Loucy (cell line): Measurements from ENCODE around the gene TEX19.
"Not testable (repeated sequence)": the region's sequence is repeated elsewhere in the genome, so short reads cannot be mapped to it uniquely, and the experiment has no call there.

Experiments used
- H2AFZ ChIP-seq: fragments of 200-600 bp; sonication (generic); 2 replicates; pipeline ENCODE4 v1.6.0; 2016; ENCODE audit warnings: antibody characterized with exemption, mild to moderate bottlenecking, low read length, moderate library complexity
- H3F3A ChIP-seq: fragments of 200-600 bp; 2 replicates; pipeline ENCODE4 v1.6.0; 2016; ENCODE audit warnings: antibody characterized with exemption, low read depth, mild to moderate bottlenecking
- H3K27me3 ChIP-seq: fragments of 200-600 bp; sonication (generic); 2 replicates; pipeline ENCODE4 v1.6.1; 2014; ENCODE audit warnings: low read length, mild to moderate bottlenecking; ENCODE audit not compliant: insufficient read depth, poor library complexity, severe bottlenecking
- H3K36me3 ChIP-seq: fragments of 200-600 bp; sonication (generic); 2 replicates; pipeline ENCODE4 v1.6.1; 2016; ENCODE audit warnings: low read length; ENCODE audit not compliant: insufficient read depth
- H3K4me1 ChIP-seq: fragments of 200-600 bp; sonication (generic); 2 replicates; pipeline ENCODE4 v1.5.1; 2014; ENCODE audit warnings: low read length, mild to moderate bottlenecking; ENCODE audit not compliant: insufficient read depth, poor library complexity, severe bottlenecking
- H3K4me2 ChIP-seq: fragments of 200-600 bp; sonication (generic); 2 replicates; pipeline ENCODE4 v1.6.0; 2014; ENCODE audit warnings: antibody characterized with exemption, low read length, low read depth, mild to moderate bottlenecking; ENCODE audit not compliant: poor library complexity, severe bottlenecking
- H3K4me3 ChIP-seq: fragments of 200-600 bp; sonication (generic); 2 replicates; pipeline ENCODE4 v1.5.1; 2014; ENCODE audit warnings: low read length, mild to moderate bottlenecking, mixed read lengths; ENCODE audit not compliant: poor library complexity, severe bottlenecking
- H3K79me2 ChIP-seq: fragments of 200-600 bp; sonication (generic); 2 replicates; pipeline ENCODE4 v1.6.1; 2014; ENCODE audit warnings: low read length; ENCODE audit not compliant: insufficient read depth
- H3K9ac ChIP-seq: fragments of 200-600 bp; sonication (generic); 2 replicates; pipeline ENCODE4 v1.6.0; 2014; ENCODE audit warnings: mild to moderate bottlenecking, low read depth, low read length, moderate library complexity; ENCODE audit not compliant: poor library complexity, severe bottlenecking
- H3K9me2 ChIP-seq: fragments of 200-600 bp; sonication (generic); replicated peaks from 2 replicates; pipeline ENCODE4 v1.6.1; 2016; ENCODE audit warnings: low read depth, low read length, mixed read lengths
- H3K9me3 ChIP-seq: fragments of 200-600 bp; sonication (generic); 2 replicates; pipeline ENCODE4 v1.6.1; 2014; ENCODE audit warnings: mild to moderate bottlenecking, antibody characterized with exemption, low read length, low read depth; ENCODE audit not compliant: insufficient read depth
- H4K20me1 ChIP-seq: fragments of 200-600 bp; sonication (generic); 2 replicates; pipeline ENCODE4 v1.6.0; 2014; ENCODE audit warnings: antibody characterized with exemption, low read length, mild to moderate bottlenecking; ENCODE audit not compliant: insufficient read depth, poor library complexity, severe bottlenecking
- EZH2phosphoT487 ChIP-seq: fragments of 200-600 bp; IDR thresholded peaks from 2 replicates; pipeline ENCODE4 v1.6.1; 2018; ENCODE audit warnings: antibody characterized with exemption, mild to moderate bottlenecking, moderate library complexity, borderline replicate concordance
- TF ChIP-seq, protein P1 (sequence below): fragments of 200-600 bp; sonication (generic); conservative IDR thresholded peaks from 2 replicates; pipeline ENCODE4 v1.5.1; 2014; ENCODE audit warnings: mild to moderate bottlenecking, antibody characterized with exemption, low read length

Gene TEX19

DNA sequence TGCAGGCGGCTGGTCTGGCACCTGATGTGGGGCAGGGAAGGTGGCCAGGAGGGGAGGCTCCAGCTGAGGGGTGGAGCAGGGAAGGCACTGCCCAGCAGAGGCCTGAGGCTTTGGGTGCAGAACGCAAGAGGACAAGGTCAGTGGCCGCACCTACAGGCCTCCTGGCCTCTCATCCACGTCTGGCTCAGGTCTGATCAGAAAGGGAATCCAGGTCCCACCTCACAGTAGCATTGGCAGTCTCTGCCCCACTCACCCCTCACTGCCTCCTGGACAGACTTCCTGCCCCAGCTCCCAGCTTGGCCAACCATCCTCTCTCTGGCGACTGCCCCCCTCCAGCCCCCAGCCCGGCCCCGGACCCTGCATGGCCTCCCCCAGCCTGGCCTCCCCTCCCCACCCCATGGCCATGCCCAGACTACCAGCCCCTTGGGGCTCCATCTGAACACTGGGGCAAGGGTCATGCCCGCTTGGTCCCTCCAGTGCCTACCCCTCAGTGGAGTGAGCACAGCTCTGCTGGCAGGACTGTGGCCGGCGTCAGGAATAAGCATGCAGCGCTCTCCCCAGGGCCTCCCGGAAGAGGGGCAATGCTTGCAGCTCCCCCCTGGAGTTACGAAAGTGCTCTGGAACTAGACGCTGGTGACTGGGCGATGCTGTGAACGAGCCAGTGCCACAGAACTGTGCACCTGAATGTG lies 17.1 kb downstream of the TEX19 start:
- H3K9me3 ChIP-seq = no peaks in the 10 kb centered on the region
- no peak overlapping the region for H3K9ac ChIP-seq
- no peak overlapping the region for H3K4me2 ChIP-seq
- no peak for TF ChIP-seq EZH2phosphoT487
- TF ChIP-seq, protein P1, sequence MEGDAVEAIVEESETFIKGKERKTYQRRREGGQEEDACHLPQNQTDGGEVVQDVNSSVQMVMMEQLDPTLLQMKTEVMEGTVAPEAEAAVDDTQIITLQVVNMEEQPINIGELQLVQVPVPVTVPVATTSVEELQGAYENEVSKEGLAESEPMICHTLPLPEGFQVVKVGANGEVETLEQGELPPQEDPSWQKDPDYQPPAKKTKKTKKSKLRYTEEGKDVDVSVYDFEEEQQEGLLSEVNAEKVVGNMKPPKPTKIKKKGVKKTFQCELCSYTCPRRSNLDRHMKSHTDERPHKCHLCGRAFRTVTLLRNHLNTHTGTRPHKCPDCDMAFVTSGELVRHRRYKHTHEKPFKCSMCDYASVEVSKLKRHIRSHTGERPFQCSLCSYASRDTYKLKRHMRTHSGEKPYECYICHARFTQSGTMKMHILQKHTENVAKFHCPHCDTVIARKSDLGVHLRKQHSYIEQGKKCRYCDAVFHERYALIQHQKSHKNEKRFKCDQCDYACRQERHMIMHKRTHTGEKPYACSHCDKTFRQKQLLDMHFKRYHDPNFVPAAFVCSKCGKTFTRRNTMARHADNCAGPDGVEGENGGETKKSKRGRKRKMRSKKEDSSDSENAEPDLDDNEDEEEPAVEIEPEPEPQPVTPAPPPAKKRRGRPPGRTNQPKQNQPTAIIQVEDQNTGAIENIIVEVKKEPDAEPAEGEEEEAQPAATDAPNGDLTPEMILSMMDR = no peak
- H2AFZ ChIP-seq = no peak overlapping the region
- no peaks in the 10 kb centered on the region for H3K79me2 ChIP-seq
- no peaks in the 10 kb centered on the region for H3K4me1 ChIP-seq
- H3F3A ChIP-seq = no peaks in the 10 kb centered on the region
- no peaks in the 10 kb centered on the region for H3K36me3 ChIP-seq
- H4K20me1 ChIP-seq = no peaks in the 10 kb centered on the region
- no peaks in the 10 kb centered on the region for H3K9me2 ChIP-seq
- no peaks in the 10 kb centered on the region for H3K27me3 ChIP-seq
- H3K4me3 ChIP-seq = no peak overlapping the region

DNA sequence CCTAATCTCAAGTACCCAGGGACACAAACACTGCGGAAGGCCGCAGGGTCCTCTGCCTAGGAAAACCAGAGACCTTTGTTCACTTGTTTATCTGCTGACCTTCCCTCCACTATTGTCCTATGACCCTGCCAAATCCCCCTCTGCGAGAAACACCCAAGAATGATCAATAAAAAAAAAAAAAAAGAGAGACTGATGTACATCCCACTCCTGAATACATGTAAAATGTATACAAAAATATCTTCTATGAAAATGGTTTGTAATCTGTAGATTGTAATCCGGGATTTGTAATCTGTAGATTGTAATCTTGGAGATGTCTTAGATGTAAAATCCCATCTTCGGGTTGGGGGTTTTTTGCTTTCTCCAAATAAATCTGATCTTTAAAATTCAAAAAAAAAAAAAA lies 18.2 kb downstream of the TEX19 start:
- H2AFZ ChIP-seq, H3K9ac ChIP-seq, H3K4me3 ChIP-seq, H3K9me3 ChIP-seq, H3K36me3 ChIP-seq, H4K20me1 ChIP-seq, H3K4me2 ChIP-seq, H3K9me2 ChIP-seq, H3F3A ChIP-seq, H3K79me2 ChIP-seq, H3K27me3 ChIP-seq, H3K4me1 ChIP-seq: not testable (repeated sequence)

GRCh38 chr17:82377924-82378740 lies 19.1 kb downstream of the TEX19 start:
- no peak overlapping the region for H2AFZ ChIP-seq
- no peak for TF ChIP-seq EZH2phosphoT487
- TF ChIP-seq, protein P1 = no peak
- no peaks in the 10 kb centered on the region for H3K27me3 ChIP-seq
- H3K9me2 ChIP-seq = no peaks in the 10 kb centered on the region
- no peak overlapping the region for H3K4me3 ChIP-seq
- H3K79me2 ChIP-seq = no peaks in the 10 kb centered on the region
- H3K36me3 ChIP-seq = no peaks in the 10 kb centered on the region
- H4K20me1 ChIP-seq = no peaks in the 10 kb centered on the region
- no peaks in the 10 kb centered on the region for H3K9me3 ChIP-seq
- no peaks in the 10 kb centered on the region for H3F3A ChIP-seq
- H3K9ac ChIP-seq = no peak overlapping the region
- no peaks in the 10 kb centered on the region for H3K4me1 ChIP-seq
- H3K4me2 ChIP-seq = no peak overlapping the region

GRCh38 chr17:82378741-82379021 lies 19.6 kb downstream of the TEX19 start:
- no peaks in the 10 kb centered on the region for H3F3A ChIP-seq
- H3K9me2 ChIP-seq = no peaks in the 10 kb centered on the region
- H3K9me3 ChIP-seq = no peaks in the 10 kb centered on the region
- H3K4me1 ChIP-seq = no peaks in the 10 kb centered on the region
- no peak overlapping the region for H3K4me3 ChIP-seq
- H2AFZ ChIP-seq = no peak overlapping the region
- H3K9ac ChIP-seq = no peak overlapping the region
- H3K79me2 ChIP-seq = no peaks in the 10 kb centered on the region
- no peaks in the 10 kb centered on the region for H3K36me3 ChIP-seq
- no peaks in the 10 kb centered on the region for H3K27me3 ChIP-seq
- H3K4me2 ChIP-seq = no peak overlapping the region
- no peaks in the 10 kb centered on the region for H4K20me1 ChIP-seq
- TF ChIP-seq, protein P1 = no peak
- no peak for TF ChIP-seq EZH2phosphoT487
